Activated CD8-positive, alpha-beta memory T cell treated with anti-CD3 and anti-CD28 coated beads, Interleukin-2, amount 50 U/mL, for 4 hours (primary cell): ENCODE measurements around the gene ANKRD10.

Experiments used
- DNase-seq: peaks from one replicate; pipeline ENCODE4 v3.0.0-alpha.2; 2020

Gene ANKRD10

GRCh38 chr13:110828705-110829104 lies 86.2 kb downstream of the ANKRD10 start:
- no peak for DNase-seq
